Measurements from ENCODE around the gene CTIF. TPM values are rescaled to one million over a fixed set of nuclear protein-coding genes. Genes with fewer than 3 reads are reported as not detected.

The CTIF gene
- total RNA-seq, 4 donors from 2014 or later = 29.0 to 61.5 (median 37.7) TPM

GRCh38 chr18:48562075-48562474 is 23.2 kb downstream of the CTIF start:
- Histone ChIP-seq H3K27ac (no peak overlapping the region), H3K27me3 (no peaks in the 10 kb centered on the region), H3K9me3 (no peaks in the 10 kb centered on the region), H3K36me3 (no peaks in the 10 kb centered on the region), H3K4me1 (peaks cover 12% of the 10 kb centered on the region), H3K4me3 (no peak overlapping the region)
- DNase-seq (ENCODE audit: low spot score in 2 of 2) = no peak
- no peak for TF ChIP-seq EP300 (IDR thresholded peaks at IDR 0.05)
- no peak for TF ChIP-seq CTCF (IDR thresholded peaks at IDR 0.05)
- TF ChIP-seq POLR2A (IDR thresholded peaks at IDR 0.05) = no peak
- no peak for TF ChIP-seq POLR2AphosphoS5 (IDR thresholded peaks at IDR 0.05)

GRCh38 chr18:48563027-48563426 is 24.2 kb downstream of the CTIF start:
- Histone ChIP-seq H3K36me3 (no peaks in the 10 kb centered on the region), H3K4me1 (peaks cover 12% of the 10 kb centered on the region), H3K9me3 (no peaks in the 10 kb centered on the region), H3K27ac (no peak overlapping the region), H3K27me3 (no peaks in the 10 kb centered on the region), H3K4me3 (no peak overlapping the region)
- DNase-seq (ENCODE audit: low spot score in 2 of 2) = no peak
- 89% methylated on average over 2 of the region's 2 CpGs for WGBS
- no peak for TF ChIP-seq POLR2A (IDR thresholded peaks at IDR 0.05)
- TF ChIP-seq CTCF (IDR thresholded peaks at IDR 0.05) = no peak
- TF ChIP-seq EP300 (IDR thresholded peaks at IDR 0.05) = no peak
- TF ChIP-seq POLR2AphosphoS5 (IDR thresholded peaks at IDR 0.05) = no peak

GRCh38 chr18:48564139-48564538 is 25.3 kb downstream of the CTIF start:
- 89% methylated on average over 8 of the region's 8 CpGs for WGBS
- Histone ChIP-seq H3K9me3 (no peaks in the 10 kb centered on the region), H3K36me3 (no peaks in the 10 kb centered on the region), H3K27me3 (no peaks in the 10 kb centered on the region), H3K27ac (no peak overlapping the region), H3K4me3 (no peak overlapping the region), H3K4me1 (peaks cover 12% of the 10 kb centered on the region)
- TF ChIP-seq CTCF (IDR thresholded peaks at IDR 0.05) (no peak), EP300 (IDR thresholded peaks at IDR 0.05) (no peak), POLR2A (IDR thresholded peaks at IDR 0.05) (no peak), POLR2AphosphoS5 (IDR thresholded peaks at IDR 0.05) (no peak)
- no peak for DNase-seq (ENCODE audit: low spot score in 2 of 2)

- WGBS = 80% methylated on average over 10 of the region's 10 CpGs
- H3K36me3 ChIP-seq = no peaks in the 10 kb centered on the region
- no peaks in the 10 kb centered on the region for H3K27me3 ChIP-seq
- no peak overlapping the region for H3K4me3 ChIP-seq
- no peaks in the 10 kb centered on the region for H3K9me3 ChIP-seq
- TF ChIP-seq POLR2AphosphoS5 (IDR thresholded peaks at IDR 0.05) (no peak), EP300 (IDR thresholded peaks at IDR 0.05) (no peak), POLR2A (IDR thresholded peaks at IDR 0.05) (no peak), CTCF (IDR thresholded peaks at IDR 0.05) (no peak)
- peaks cover 12% of the 10 kb centered on the region for H3K4me1 ChIP-seq
- no peak for DNase-seq (ENCODE audit: low spot score in 2 of 2)
- H3K27ac ChIP-seq = no peak overlapping the region
These were observed 26.3 kb downstream of the CTIF start for GRCh38 chr18:48565105-48565504.

- no peak for DNase-seq (ENCODE audit: low spot score in 2 of 2)
- H3K27ac ChIP-seq = no peak overlapping the region
- WGBS = 100% methylated on average over 1 of the region's 1 CpG
- TF ChIP-seq EP300 (IDR thresholded peaks at IDR 0.05) (no peak), CTCF (IDR thresholded peaks at IDR 0.05) (no peak), POLR2A (IDR thresholded peaks at IDR 0.05) (no peak), POLR2AphosphoS5 (IDR thresholded peaks at IDR 0.05) (no peak)
- H3K9me3 ChIP-seq = no peaks in the 10 kb centered on the region
- no peaks in the 10 kb centered on the region for H3K36me3 ChIP-seq
- no peak overlapping the region for H3K4me3 ChIP-seq
- no peaks in the 10 kb centered on the region for H3K27me3 ChIP-seq
- H3K4me1 ChIP-seq = peaks cover 12% of the 10 kb centered on the region
These were observed 27.8 kb downstream of the CTIF start for GRCh38 chr18:48566589-48566988.
